ENCODE data around the gene PIWIL1.

The PIWIL1 gene

GRCh38 chr12:130320536-130320935 lies 17.2 kb upstream of the PIWIL1 start:
- no peak overlapping the region for H3K4me3 ChIP-seq (replicated peaks; ENCODE audit: low read depth, low read length)
- no peak for DNase-seq (ENCODE audit: low read depth)
- no peak for TF ChIP-seq CTCF (IDR thresholded peaks at IDR 0.05; ENCODE audit: low read length, missing control alignments)

GRCh38 chr12:130322263-130322662 lies 15.4 kb upstream of the PIWIL1 start:
- DNase-seq (ENCODE audit: low read depth): no peak
- no peak for TF ChIP-seq CTCF (IDR thresholded peaks at IDR 0.05; ENCODE audit: low read length, missing control alignments)
- no peak overlapping the region for H3K4me3 ChIP-seq (replicated peaks; ENCODE audit: low read depth, low read length)

GRCh38 chr12:130330685-130331084 lies 7.0 kb upstream of the PIWIL1 start:
- no peak for DNase-seq (ENCODE audit: low read depth)
- no peak overlapping the region for H3K4me3 ChIP-seq (replicated peaks; ENCODE audit: low read depth, low read length)
- no peak for TF ChIP-seq CTCF (IDR thresholded peaks at IDR 0.05; ENCODE audit: low read length, missing control alignments)

GRCh38 chr12:130331146-130331545 lies 6.5 kb upstream of the PIWIL1 start:
- no peak for DNase-seq (ENCODE audit: low read depth)
- no peak overlapping the region for H3K4me3 ChIP-seq (replicated peaks; ENCODE audit: low read depth, low read length)

GRCh38 chr12:130333341-130333740 lies 4.3 kb upstream of the PIWIL1 start:
- no peak overlapping the region for H3K4me3 ChIP-seq (replicated peaks; ENCODE audit: low read depth, low read length)
- TF ChIP-seq CTCF (IDR thresholded peaks at IDR 0.05; ENCODE audit: low read length, missing control alignments): no peak
- DNase-seq (ENCODE audit: low read depth): no peak

More at GRCh38 chr12:130331146-130331545, 6.5 kb upstream of the PIWIL1 start:
- TF ChIP-seq CTCF (IDR thresholded peaks at IDR 0.05; ENCODE audit: low read length, missing control alignments): no peak

- DNase-seq (ENCODE audit: low read depth): no peak
- H3K4me3 ChIP-seq (replicated peaks; ENCODE audit: low read depth, low read length): no peak overlapping the region
- no peak for TF ChIP-seq CTCF (IDR thresholded peaks at IDR 0.05; ENCODE audit: low read length, missing control alignments)
These were observed 3.3 kb upstream of the PIWIL1 start for GRCh38 chr12:130334399-130334798.

- no peak overlapping the region for H3K4me3 ChIP-seq (replicated peaks; ENCODE audit: low read depth, low read length)
- no peak for TF ChIP-seq CTCF (IDR thresholded peaks at IDR 0.05; ENCODE audit: low read length, missing control alignments)
- no peak for DNase-seq (ENCODE audit: low read depth)
These were observed 2.8 kb upstream of the PIWIL1 start for GRCh38 chr12:130334937-130335336.

All from fibroblast of pulmonary artery (primary cell).